Measurements from ENCODE around the gene ADGRL1. TPM values are rescaled to one million over a fixed set of nuclear protein-coding genes. Genes with fewer than 3 reads are reported as not detected.

ADGRL1 gene
- polyA plus RNA-seq, 1 donor (not counting 4 experiments of a cell fraction or from before 2014, with no cell fraction given), result 3.2 TPM

GRCh38 chr19:14142262-14143190, 63.4 kb downstream of the ADGRL1 start:
- no peak for DNase-seq (ENCODE audit: low read depth, low spot score)
- TF ChIP-seq EZH2 (IDR thresholded peaks at IDR 0.05; ENCODE audit: low read length), result no peak
- TF ChIP-seq, protein P1, sequence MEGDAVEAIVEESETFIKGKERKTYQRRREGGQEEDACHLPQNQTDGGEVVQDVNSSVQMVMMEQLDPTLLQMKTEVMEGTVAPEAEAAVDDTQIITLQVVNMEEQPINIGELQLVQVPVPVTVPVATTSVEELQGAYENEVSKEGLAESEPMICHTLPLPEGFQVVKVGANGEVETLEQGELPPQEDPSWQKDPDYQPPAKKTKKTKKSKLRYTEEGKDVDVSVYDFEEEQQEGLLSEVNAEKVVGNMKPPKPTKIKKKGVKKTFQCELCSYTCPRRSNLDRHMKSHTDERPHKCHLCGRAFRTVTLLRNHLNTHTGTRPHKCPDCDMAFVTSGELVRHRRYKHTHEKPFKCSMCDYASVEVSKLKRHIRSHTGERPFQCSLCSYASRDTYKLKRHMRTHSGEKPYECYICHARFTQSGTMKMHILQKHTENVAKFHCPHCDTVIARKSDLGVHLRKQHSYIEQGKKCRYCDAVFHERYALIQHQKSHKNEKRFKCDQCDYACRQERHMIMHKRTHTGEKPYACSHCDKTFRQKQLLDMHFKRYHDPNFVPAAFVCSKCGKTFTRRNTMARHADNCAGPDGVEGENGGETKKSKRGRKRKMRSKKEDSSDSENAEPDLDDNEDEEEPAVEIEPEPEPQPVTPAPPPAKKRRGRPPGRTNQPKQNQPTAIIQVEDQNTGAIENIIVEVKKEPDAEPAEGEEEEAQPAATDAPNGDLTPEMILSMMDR (optimal IDR thresholded peaks at IDR 0.05 in 1 of 3, IDR thresholded peaks at IDR 0.05 in 1 of 3, conservative IDR thresholded peaks at IDR 0.05 in 1 of 3; ENCODE audit: extremely low read depth in 1 of 3, insufficient read depth in 2 of 3, low read length in 3 of 3), result no peak

DNA sequence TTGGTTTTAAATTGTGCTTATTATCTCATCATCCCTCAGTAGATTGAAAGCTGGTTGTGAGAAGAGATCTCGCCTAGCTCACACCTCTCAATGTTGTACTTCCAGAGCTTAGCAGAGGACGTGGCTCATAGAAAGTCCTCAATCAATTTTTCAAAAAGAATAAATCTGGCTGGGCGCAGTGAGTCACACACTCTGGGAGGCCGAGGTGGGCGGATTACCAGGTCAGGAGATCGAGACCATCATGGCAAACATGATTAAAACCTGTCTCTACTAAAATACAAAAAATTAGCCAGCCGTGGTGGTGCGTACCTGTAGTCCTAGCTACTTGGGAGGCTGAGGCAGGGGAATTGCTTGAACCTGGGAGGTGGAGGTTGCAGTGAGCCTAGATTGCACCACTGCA, 64.9 kb downstream of the ADGRL1 start:
- Histone ChIP-seq H3K4me2 (ENCODE audit: control insufficient read depth, extremely low read depth, insufficient read depth, low read depth, low read length) (no peak overlapping the region), H3K4me3 (ENCODE audit: control insufficient read depth in 2 of 3, extremely low read depth in 1 of 3, insufficient read depth in 2 of 3, low read depth in 1 of 3, low read length in 3 of 3) (no peak overlapping the region), H2AFZ (ENCODE audit: control insufficient read depth, low read length) (no peak overlapping the region), H3K79me2 (ENCODE audit: control insufficient read depth, insufficient read depth, low read length) (no peaks in the 10 kb centered on the region), H3K9me1 (ENCODE audit: control insufficient read depth, extremely low read depth, insufficient read depth, low read length) (peaks cover 2% of the 10 kb centered on the region), H3K4me1 (ENCODE audit: control insufficient read depth, extremely low read depth, insufficient read depth, low read length) (peaks cover 9% of the 10 kb centered on the region), H3K27me3 (ENCODE audit: control insufficient read depth, extremely low read depth, insufficient read depth, low read length) (no peaks in the 10 kb centered on the region), H3K36me3 (ENCODE audit: control insufficient read depth in 2 of 2, extremely low read depth in 1 of 2, insufficient read depth in 2 of 2, low read length in 2 of 2) (no peaks in the 10 kb centered on the region), H3K9me3 (ENCODE audit: control insufficient read depth, low read depth, low read length) (no peaks in the 10 kb centered on the region), H4K20me1 (ENCODE audit: control insufficient read depth, extremely low read depth, insufficient read depth, low read length) (no peaks in the 10 kb centered on the region), H3K27ac (ENCODE audit: control insufficient read depth, insufficient read depth, low read length) (no peak overlapping the region), H3K9ac (ENCODE audit: control insufficient read depth, extremely low read depth, insufficient read depth, low read length) (no peak overlapping the region)
- dilution Hi-C loops (cut with MboI; ENCODE audit: extremely low pct_ligation_motif_present, low sequenced_read_pairs), result no loop called here
- DNase-seq (ENCODE audit: low read depth, low spot score) (no peak), FAIRE-seq (no peak)
- TF ChIP-seq, protein P1 (optimal IDR thresholded peaks at IDR 0.05 in 1 of 3, IDR thresholded peaks at IDR 0.05 in 1 of 3, conservative IDR thresholded peaks at IDR 0.05 in 1 of 3; ENCODE audit: extremely low read depth in 1 of 3, insufficient read depth in 2 of 3, low read length in 3 of 3), result no peak
- TF ChIP-seq EZH2 (IDR thresholded peaks at IDR 0.05; ENCODE audit: low read length), result no peak

More at GRCh38 chr19:14142262-14143190, 63.4 kb downstream of the ADGRL1 start:
- H3K4me1 ChIP-seq (ENCODE audit: control insufficient read depth, extremely low read depth, insufficient read depth, low read length), result peaks cover 8% of the 10 kb centered on the region
- no peaks in the 10 kb centered on the region for H3K27me3 ChIP-seq (ENCODE audit: control insufficient read depth, extremely low read depth, insufficient read depth, low read length)
- H3K9me1 ChIP-seq (ENCODE audit: control insufficient read depth, extremely low read depth, insufficient read depth, low read length), result peaks cover 2% of the 10 kb centered on the region
- no peak overlapping the region for H3K9ac ChIP-seq (ENCODE audit: control insufficient read depth, extremely low read depth, insufficient read depth, low read length)
- FAIRE-seq, result no peak
- no peak overlapping the region for H3K4me3 ChIP-seq (ENCODE audit: control insufficient read depth in 2 of 3, extremely low read depth in 1 of 3, insufficient read depth in 2 of 3, low read depth in 1 of 3, low read length in 3 of 3)
- no peak overlapping the region for H2AFZ ChIP-seq (ENCODE audit: control insufficient read depth, low read length)
- H3K36me3 ChIP-seq (ENCODE audit: control insufficient read depth in 2 of 2, extremely low read depth in 1 of 2, insufficient read depth in 2 of 2, low read length in 2 of 2), result no peaks in the 10 kb centered on the region
- no peaks in the 10 kb centered on the region for H3K79me2 ChIP-seq (ENCODE audit: control insufficient read depth, insufficient read depth, low read length)
- no peak overlapping the region for H3K4me2 ChIP-seq (ENCODE audit: control insufficient read depth, extremely low read depth, insufficient read depth, low read depth, low read length)
- H4K20me1 ChIP-seq (ENCODE audit: control insufficient read depth, extremely low read depth, insufficient read depth, low read length), result no peaks in the 10 kb centered on the region
- no peak overlapping the region for H3K27ac ChIP-seq (ENCODE audit: control insufficient read depth, insufficient read depth, low read length)
- dilution Hi-C loops (cut with MboI; ENCODE audit: extremely low pct_ligation_motif_present, low sequenced_read_pairs), result no loop called here
- H3K9me3 ChIP-seq (ENCODE audit: control insufficient read depth, low read depth, low read length), result no peaks in the 10 kb centered on the region
